Measurements from ENCODE around the gene TPD52L1. TPM values are rescaled to one million over a fixed set of nuclear protein-coding genes. Genes with fewer than 3 reads are reported as not detected.
A peak's percentile ranks its signal among the peaks of the same experiment; 100 is the strongest.

TPD52L1 gene
- total and polyA plus RNA-seq, 2 experiments from 2014 or later: 5.1 to 12.3 TPM

GRCh38 chr6:125217369-125217768, 63.8 kb downstream of the TPD52L1 start:
- in situ Hi-C loops (cut with MboI): no loop called here
- H3K79me2 ChIP-seq (ENCODE audit: insufficient read depth): no peaks in the 10 kb centered on the region
- no peak overlapping the region for H3K27ac ChIP-seq
- H3K4me2 ChIP-seq (ENCODE audit: unreplicated experiment): no peak overlapping the region
- DNase-seq: no peak
- no peak overlapping the region for H3K4me3 ChIP-seq
- H3F3A ChIP-seq (ENCODE audit: insufficient read depth): no peaks in the 10 kb centered on the region
- TF ChIP-seq EZH2 (IDR thresholded peaks at IDR 0.05; ENCODE audit: insufficient read depth, poor library complexity, severe bottlenecking) (no peak), EZH2phosphoT487 (IDR thresholded peaks at IDR 0.05; ENCODE audit: insufficient read depth, low read depth) (no peak)
- no peak overlapping the region for H2AFZ ChIP-seq
- no peaks in the 10 kb centered on the region for H3K9me3 ChIP-seq (ENCODE audit: low read depth)
- 85% methylated on average over 10 of the region's 10 CpGs for WGBS, 2 experiments (ENCODE audit: low coverage in 1 of 2, low lambda C conversion rate in 2 of 2, missing lambda C conversion rate in 2 of 2)
- H3K27me3 ChIP-seq (replicated peaks; ENCODE audit: insufficient read depth): no peaks in the 10 kb centered on the region
- H3K9me2 ChIP-seq (ENCODE audit: insufficient read depth): no peaks in the 10 kb centered on the region
- no peak overlapping the region for H3K9ac ChIP-seq
- no peaks in the 10 kb centered on the region for H4K20me1 ChIP-seq (ENCODE audit: insufficient read depth)
- no peaks in the 10 kb centered on the region for H3K36me3 ChIP-seq (ENCODE audit: low read depth)
- peaks cover 11% of the 10 kb centered on the region for H3K4me1 ChIP-seq (ENCODE audit: insufficient read depth)

- no peak overlapping the region for H3K27ac ChIP-seq
- H3K27me3 ChIP-seq (replicated peaks; ENCODE audit: insufficient read depth): no peaks in the 10 kb centered on the region
- H3K9me2 ChIP-seq (ENCODE audit: insufficient read depth): no peaks in the 10 kb centered on the region
- no peaks in the 10 kb centered on the region for H3F3A ChIP-seq (ENCODE audit: insufficient read depth)
- H3K36me3 ChIP-seq (ENCODE audit: low read depth): no peaks in the 10 kb centered on the region
- no peaks in the 10 kb centered on the region for H4K20me1 ChIP-seq (ENCODE audit: insufficient read depth)
- no peaks in the 10 kb centered on the region for H3K9me3 ChIP-seq (ENCODE audit: low read depth)
- no peak for DNase-seq
- in situ Hi-C loops (cut with MboI): no loop called here
- TF ChIP-seq EZH2 (IDR thresholded peaks at IDR 0.05; ENCODE audit: insufficient read depth, poor library complexity, severe bottlenecking) (no peak), EZH2phosphoT487 (IDR thresholded peaks at IDR 0.05; ENCODE audit: insufficient read depth, low read depth) (no peak)
- H3K79me2 ChIP-seq (ENCODE audit: insufficient read depth): no peaks in the 10 kb centered on the region
- no peak overlapping the region for H2AFZ ChIP-seq
- 86 to 91% methylated on average over 2 of the region's 2 CpGs for WGBS, 2 experiments (ENCODE audit: low coverage in 1 of 2, low lambda C conversion rate in 2 of 2, missing lambda C conversion rate in 2 of 2)
- H3K4me3 ChIP-seq: no peak overlapping the region
- H3K4me1 ChIP-seq (ENCODE audit: insufficient read depth): peaks cover 15% of the 10 kb centered on the region
- H3K9ac ChIP-seq: no peak overlapping the region
- H3K4me2 ChIP-seq (ENCODE audit: unreplicated experiment): no peak overlapping the region
These were observed 64.4 kb downstream of the TPD52L1 start for GRCh38 chr6:125217992-125218391.

- Histone ChIP-seq H3K27me3 (replicated peaks; ENCODE audit: insufficient read depth) (no peaks in the 10 kb centered on the region), H4K20me1 (ENCODE audit: insufficient read depth) (no peaks in the 10 kb centered on the region), H3F3A (ENCODE audit: insufficient read depth) (no peaks in the 10 kb centered on the region), H3K4me3 (no peak overlapping the region), H3K36me3 (ENCODE audit: low read depth) (no peaks in the 10 kb centered on the region), H3K79me2 (ENCODE audit: insufficient read depth) (no peaks in the 10 kb centered on the region), H3K9me3 (ENCODE audit: low read depth) (no peaks in the 10 kb centered on the region), H3K9ac (no peak overlapping the region), H3K4me2 (ENCODE audit: unreplicated experiment) (no peak overlapping the region), H2AFZ (no peak overlapping the region), H3K9me2 (ENCODE audit: insufficient read depth) (no peaks in the 10 kb centered on the region), H3K4me1 (ENCODE audit: insufficient read depth) (peaks cover 18% of the 10 kb centered on the region), H3K27ac (no peak overlapping the region)
- TF ChIP-seq EZH2 (IDR thresholded peaks at IDR 0.05; ENCODE audit: insufficient read depth, poor library complexity, severe bottlenecking) (no peak), EZH2phosphoT487 (IDR thresholded peaks at IDR 0.05; ENCODE audit: insufficient read depth, low read depth) (no peak)
- in situ Hi-C loops (cut with MboI): no loop called here
- WGBS, 2 experiments (ENCODE audit: low coverage in 1 of 2, low lambda C conversion rate in 2 of 2, missing lambda C conversion rate in 2 of 2): 64 to 65% methylated on average over 5 of the region's 5 CpGs
- no peak for DNase-seq
These were observed 65.9 kb downstream of the TPD52L1 start for GRCh38 chr6:125219361-125219895.

- H3K27me3 ChIP-seq (replicated peaks; ENCODE audit: insufficient read depth): no peaks in the 10 kb centered on the region
- TF ChIP-seq EZH2 (IDR thresholded peaks at IDR 0.05; ENCODE audit: insufficient read depth, poor library complexity, severe bottlenecking) (no peak), EZH2phosphoT487 (IDR thresholded peaks at IDR 0.05; ENCODE audit: insufficient read depth, low read depth) (no peak)
- H3K36me3 ChIP-seq (ENCODE audit: low read depth): no peaks in the 10 kb centered on the region
- peak overlapping the region; percentile 54 for H2AFZ ChIP-seq
- no peak overlapping the region for H3K4me3 ChIP-seq
- H4K20me1 ChIP-seq (ENCODE audit: insufficient read depth): no peaks in the 10 kb centered on the region
- peak; percentile 66 for DNase-seq
- H3F3A ChIP-seq (ENCODE audit: insufficient read depth): no peaks in the 10 kb centered on the region
- no peaks in the 10 kb centered on the region for H3K9me2 ChIP-seq (ENCODE audit: insufficient read depth)
- H3K9me3 ChIP-seq (ENCODE audit: low read depth): no peaks in the 10 kb centered on the region
- H3K27ac ChIP-seq: peak overlapping the region; percentile 61
- H3K9ac ChIP-seq: no peak overlapping the region
- 61 to 64% methylated on average over 2 of the region's 2 CpGs for WGBS, 2 experiments (ENCODE audit: low coverage in 1 of 2, low lambda C conversion rate in 2 of 2, missing lambda C conversion rate in 2 of 2)
- in situ Hi-C loops (cut with MboI): no loop called here
- H3K4me2 ChIP-seq (ENCODE audit: unreplicated experiment): peak overlapping the region; percentile 37
- H3K4me1 ChIP-seq (ENCODE audit: insufficient read depth): peaks cover 18% of the 10 kb centered on the region
- H3K79me2 ChIP-seq (ENCODE audit: insufficient read depth): no peaks in the 10 kb centered on the region
These were observed 67.1 kb downstream of the TPD52L1 start for GRCh38 chr6:125220712-125221111.
